HEK293 (cell line): ENCODE data around the gene SCFD2.

Source experiments
- CTCF ChIA-PET: fragments of 350-600 bp; formaldehyde crosslinking; extraction: SDS; loops from one replicate; lab custom pipeline; 2021; ENCODE audit warnings: antibody characterized with exemption; lab: Yijun Ruan, JAX
- POLR2A ChIA-PET: fragments of 300-600 bp; formaldehyde crosslinking; extraction: SDS; loops from one replicate; lab custom pipeline; 2020; ENCODE audit warnings: antibody characterized with exemption, inconsistent platforms; lab: Yijun Ruan, JAX
- H3K27ac ChIP-seq: fragments of 200-500 bp; sonication (Bioruptor generic); 2 replicates; pipeline ENCODE4 v1.5.1; 2014; ENCODE audit warnings: low read depth, low read length, control low read depth, inconsistent platforms; ENCODE audit errors: extremely low read depth
- H3K36me3 ChIP-seq, 2 experiments: fragments of 200-500 bp in 1 of 2; sonication (Bioruptor generic) in 1 of 2; 1 replicate in 1 of 2; 2 replicates in 1 of 2; pipeline ENCODE4 v1.5.1; 2014 to 2017; ENCODE audit warnings: inconsistent platforms in 2 of 2, low read length in 2 of 2; ENCODE audit not compliant: control insufficient read depth in 2 of 2, insufficient read depth in 1 of 2
- H3K4me1 ChIP-seq: fragments of 200-500 bp; sonication (Bioruptor generic); 2 replicates; pipeline ENCODE4 v1.5.1; 2014; ENCODE audit warnings: mild to moderate bottlenecking, low read length, inconsistent platforms; ENCODE audit not compliant: control insufficient read depth, insufficient read depth
- H3K4me3 ChIP-seq: 2 replicates; pipeline ENCODE4 v1.5.1; 2011; ENCODE audit warnings: low read depth, mild to moderate bottlenecking, control low read depth, low read length, moderate library complexity
- H3K9me3 ChIP-seq: fragments of 200-500 bp; sonication (Bioruptor generic); 2 replicates; pipeline ENCODE4 v1.5.1; 2014; ENCODE audit warnings: low read depth, low read length, inconsistent platforms; ENCODE audit not compliant: control insufficient read depth, insufficient read depth
- FEZF1 ChIP-seq: fragments of 450-650 bp; formaldehyde crosslinking; IDR thresholded peaks from 2 replicates; pipeline ENCODE4 v1.5.1; 2016; ENCODE audit warnings: missing biosample characterization, missing genetic modification characterization
- KLF1 ChIP-seq: fragments of 450-650 bp; formaldehyde crosslinking; IDR thresholded peaks from 2 replicates; pipeline ENCODE4 v1.5.1; 2016; ENCODE audit warnings: missing biosample characterization, missing genetic modification characterization
- KLF16 ChIP-seq: fragments of 450-650 bp; formaldehyde crosslinking; IDR thresholded peaks from 2 replicates; pipeline ENCODE4 v1.5.1; 2017; ENCODE audit warnings: missing biosample characterization, missing genetic modification characterization
- MEIS1 ChIP-seq: sonication (generic); formaldehyde crosslinking; IDR thresholded peaks from 2 replicates; pipeline ENCODE4 v1.8.1; 2022; ENCODE audit warnings: missing genetic modification reagents, mild to moderate bottlenecking, borderline replicate concordance
- MYNN ChIP-seq: fragments of 450-650 bp; formaldehyde crosslinking; IDR thresholded peaks from 2 replicates; pipeline ENCODE4 v1.5.1; 2016; ENCODE audit warnings: missing biosample characterization, missing genetic modification characterization, borderline replicate concordance
- OSR2 ChIP-seq: fragments of 450-650 bp; formaldehyde crosslinking; IDR thresholded peaks from 2 replicates; pipeline ENCODE4 v1.5.1; 2016; ENCODE audit warnings: missing biosample characterization, missing genetic modification characterization
- PRDM4 ChIP-seq: fragments of 450-650 bp; formaldehyde crosslinking; IDR thresholded peaks from 2 replicates; pipeline ENCODE4 v1.5.1; 2017; ENCODE audit warnings: missing biosample characterization, missing genetic modification characterization
- SETDB1 ChIP-seq: IDR thresholded peaks from one replicate; pipeline ENCODE4 v1.6.1; 2017; ENCODE audit warnings: mild to moderate bottlenecking, low read length, moderate library complexity, mixed read lengths; ENCODE audit not compliant: insufficient read length
- TCF7L2 ChIP-seq: IDR thresholded peaks from 2 replicates; pipeline ENCODE4 v1.6.1; 2011; ENCODE audit warnings: low read depth, mild to moderate bottlenecking, inconsistent platforms, low read length, moderate library complexity, borderline replicate concordance
- TRIM28 ChIP-seq: IDR thresholded peaks from 2 replicates; pipeline ENCODE4 v1.6.1; 2011; ENCODE audit warnings: low read length, control low read depth, borderline replicate concordance
- ZNF140 ChIP-seq: fragments of 450-650 bp; formaldehyde crosslinking; IDR thresholded peaks from 2 replicates; pipeline ENCODE4 v1.5.1; 2016; ENCODE audit warnings: missing biosample characterization, missing genetic modification characterization
- ZNF2 ChIP-seq: fragments of 450-650 bp; formaldehyde crosslinking; IDR thresholded peaks from 2 replicates; pipeline ENCODE4 v1.5.1; 2016; ENCODE audit warnings: missing biosample characterization, missing genetic modification characterization
- ZNF266 ChIP-seq: fragments of 450-650 bp; formaldehyde crosslinking; IDR thresholded peaks from 2 replicates; pipeline ENCODE4 v1.5.1; 2016; ENCODE audit warnings: missing biosample characterization, missing genetic modification characterization, low read depth
- ZNF324 ChIP-seq: fragments of 450-650 bp; formaldehyde crosslinking; IDR thresholded peaks from 2 replicates; pipeline ENCODE4 v1.5.1; 2016; ENCODE audit warnings: missing biosample characterization, missing genetic modification characterization
- ZNF548 ChIP-seq: fragments of 450-650 bp; formaldehyde crosslinking; IDR thresholded peaks from 2 replicates; pipeline ENCODE4 v1.5.1; 2016; ENCODE audit warnings: missing biosample characterization, missing genetic modification characterization
- ZNF76 ChIP-seq: fragments of 450-650 bp; formaldehyde crosslinking; IDR thresholded peaks from 2 replicates; pipeline ENCODE4; 2016; ENCODE audit warnings: low read depth, missing biosample characterization, missing genetic modification characterization, borderline replicate concordance
- ZNF830 ChIP-seq: fragments of 450-650 bp; IDR thresholded peaks from 2 replicates; pipeline ENCODE4 v1.5.0; 2018; ENCODE audit warnings: missing biosample characterization, missing genetic modification characterization, low read depth, mild to moderate bottlenecking, moderate library complexity
- TF ChIP-seq, protein P1 (sequence below): fragments of 450-650 bp; formaldehyde crosslinking; IDR thresholded peaks from 2 replicates; pipeline ENCODE4 v1.5.1; 2016; ENCODE audit warnings: missing biosample characterization, missing genetic modification characterization

SCFD2 gene

GRCh38 chr4:53067125-53067802 is 298.6 kb downstream of the SCFD2 start:
- H3K4me3 ChIP-seq = no peak overlapping the region
- CTCF ChIA-PET = no interaction called here
- H3K36me3 ChIP-seq = no peaks in the 10 kb centered on the region
- no peaks in the 10 kb centered on the region for H3K4me1 ChIP-seq
- no peak overlapping the region for H3K27ac ChIP-seq
- H3K9me3 ChIP-seq = no peaks in the 10 kb centered on the region
- POLR2A ChIA-PET = no interaction called here
- TF ChIP-seq OSR2 (tag by site-specific recombination) (no peak), SETDB1 (peak; percentile 13)

DNA sequence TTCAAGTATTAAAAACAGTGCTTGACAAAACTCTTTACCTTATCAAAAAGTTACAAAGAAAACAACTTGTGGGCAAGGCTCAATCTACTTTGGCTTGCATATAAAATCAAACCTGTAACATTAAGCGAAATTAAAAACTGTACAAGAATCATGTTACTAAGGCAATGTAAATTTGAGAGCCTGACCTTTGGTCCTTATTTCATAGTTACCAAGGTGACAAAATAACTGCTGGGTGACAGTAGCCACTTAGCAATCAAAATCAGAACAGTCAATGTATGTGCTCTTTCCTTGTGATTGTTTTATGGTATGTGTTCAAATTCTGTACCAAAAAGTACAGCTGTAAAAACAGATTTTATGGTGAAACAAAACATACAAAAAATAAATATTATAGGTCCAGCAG is 299.7 kb downstream of the SCFD2 start:
- TF ChIP-seq, protein P1, sequence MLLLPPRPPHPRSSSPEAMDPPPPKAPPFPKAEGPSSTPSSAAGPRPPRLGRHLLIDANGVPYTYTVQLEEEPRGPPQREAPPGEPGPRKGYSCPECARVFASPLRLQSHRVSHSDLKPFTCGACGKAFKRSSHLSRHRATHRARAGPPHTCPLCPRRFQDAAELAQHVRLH (tag by site-specific recombination) = no peak
- Histone ChIP-seq H3K9me3 (no peaks in the 10 kb centered on the region), H3K27ac (no peak overlapping the region), H3K4me3 (no peak overlapping the region), H3K36me3 (no peaks in the 10 kb centered on the region), H3K4me1 (no peaks in the 10 kb centered on the region)
- ChIA-PET CTCF (no interaction called here), POLR2A (no interaction called here)

GRCh38 chr4:53064609-53065008 is 301.3 kb downstream of the SCFD2 start:
- no peak for TF ChIP-seq TCF7L2
- TF ChIP-seq ZNF324 (tag by site-specific recombination) = no peak
- no peak for TF ChIP-seq KLF16 (tag by site-specific recombination)
- no peak for TF ChIP-seq ZNF830
- no peak for TF ChIP-seq ZNF266 (tag by site-specific recombination)
- no peak for TF ChIP-seq ZNF2 (tag by site-specific recombination)
- TF ChIP-seq KLF1 = no peak
- TF ChIP-seq TRIM28 = no peak
- TF ChIP-seq ZNF548 (tag by site-specific recombination) = no peak
- TF ChIP-seq ZNF140 = no peak
- TF ChIP-seq FEZF1 (tag by site-specific recombination) = no peak
- TF ChIP-seq MEIS1 (CRISPR knock-in tag) = no peak
- TF ChIP-seq MYNN (tag by site-specific recombination) = no peak
- no peak for TF ChIP-seq ZNF76 (tag by site-specific recombination)
- TF ChIP-seq PRDM4 = no peak
- ChIA-PET CTCF (no interaction called here), POLR2A (no interaction called here)
- Histone ChIP-seq H3K9me3 (no peaks in the 10 kb centered on the region), H3K27ac (no peak overlapping the region), H3K4me3 (no peak overlapping the region), H3K36me3 (no peaks in the 10 kb centered on the region), H3K4me1 (no peaks in the 10 kb centered on the region)
